LoVo (cell line): ENCODE data around the gene SBSN.
A peak's percentile ranks its signal among the peaks of the same experiment; 100 is the strongest.
"Not testable (repeated sequence)": the region's sequence is repeated elsewhere in the genome, so short reads cannot be mapped to it uniquely, and the experiment has no call there.

ENCODE experiments used
- DNase-seq: peaks from one replicate; pipeline ENCODE4 v3.0.0-alpha.2; 2016; ENCODE audit warnings: low spot score

SBSN gene

GRCh38 chr19:35506011-35506410, 22.1 kb downstream of the SBSN start:
- no peak for DNase-seq

GRCh38 chr19:35502751-35503150, 25.4 kb downstream of the SBSN start:
- DNase-seq, result no peak

GRCh38 chr19:35501684-35502083, 26.4 kb downstream of the SBSN start:
- no peak for DNase-seq

GRCh38 chr19:35500611-35501010, 27.5 kb downstream of the SBSN start:
- no peak for DNase-seq

- DNase-seq, result no peak
Observed at GRCh38 chr19:35498984-35499527, 29.1 kb downstream of the SBSN start.

- DNase-seq, result no peak
Observed at GRCh38 chr19:35498220-35498619, 29.9 kb downstream of the SBSN start.

GRCh38 chr19:35497406-35497805, 30.7 kb downstream of the SBSN start:
- DNase-seq, result no peak

GRCh38 chr19:35495107-35496064, 32.7 kb downstream of the SBSN start:
- DNase-seq, result peak; percentile 75

- no peak for DNase-seq
Observed at GRCh38 chr19:35493971-35494370, 34.1 kb downstream of the SBSN start.

- no peak for DNase-seq
Observed at GRCh38 chr19:35491836-35492360, 36.2 kb downstream of the SBSN start.

GRCh38 chr19:35490364-35490763, 37.7 kb downstream of the SBSN start, which contains the start of gene KRTDAP:
TSS of gene KRTDAP (minus strand) at chr19:35490464. CDS start at chr19:35490442, 22 bp downstream.
- DNase-seq, result no peak

GRCh38 chr19:35488677-35489076, 39.4 kb downstream of the SBSN start:
- DNase-seq, result no peak

GRCh38 chr19:35487656-35488182, 40.4 kb downstream of the SBSN start:
- DNase-seq, result no peak

- no peak for DNase-seq
Observed at GRCh38 chr19:35486268-35486708, 41.8 kb downstream of the SBSN start.

- DNase-seq, result no peak
Observed at GRCh38 chr19:35484252-35485036, 43.7 kb downstream of the SBSN start.

- no peak for DNase-seq
Observed at GRCh38 chr19:35483089-35483488, 45.0 kb downstream of the SBSN start.

- DNase-seq, result no peak
Observed at GRCh38 chr19:35478794-35479677, 49.1 kb downstream of the SBSN start.

GRCh38 chr19:35476149-35476548, 52.0 kb downstream of the SBSN start:
- DNase-seq, result no peak

- DNase-seq, result not testable (repeated sequence)
Observed at GRCh38 chr19:35474594-35474993, 53.5 kb downstream of the SBSN start.

- DNase-seq, result no peak
Observed at GRCh38 chr19:35474104-35474503, 54.0 kb downstream of the SBSN start.
